PC-9 (cell line): Measurements from ENCODE around the gene SPARCL1.

ENCODE experiments used
- CTCF ChIP-seq: fragments of 200-600 bp; sonication (generic); conservative IDR thresholded peaks from 2 replicates; pipeline ENCODE4 v1.6.1; 2017; ENCODE audit warnings: mixed run types, antibody characterized with exemption, mild to moderate bottlenecking, moderate library complexity
- EZH2 ChIP-seq: fragments of 200-600 bp; sonication (generic); IDR thresholded peaks from 2 replicates; pipeline ENCODE4 v1.8.0; 2017; ENCODE audit warnings: antibody characterized with exemption, low read depth

GRCh38 chr4:87476934-87477333 lies 52.2 kb downstream of the SPARCL1 start:
- TF ChIP-seq EZH2 (no peak), CTCF (no peak)
